Activated B cell treated with CpG ODN at 0.5 μM for 24 hours (primary cell): ENCODE results near the gene SYT1. TPM values are rescaled to one million over a fixed set of nuclear protein-coding genes. Genes with fewer than 3 reads are reported as not detected.

Experiments used
- ATAC-seq: fragments of 200-7000 bp; cut with Tn5 transposase; one replicate; pipeline ENCODE4 v1.10.0; 2021; ENCODE audit warnings: low read depth, mild to moderate bottlenecking, moderate library complexity
- CTCF ChIA-PET: fragments of 350-600 bp; sonication (Branson Sonifier 250); formaldehyde crosslinking; loops from one replicate; lab custom pipeline; 2021; ENCODE audit warnings: antibody characterized with exemption; lab: Charles Lee
- POLR2A ChIA-PET: fragments of 350-600 bp; sonication (Branson Sonifier 250); formaldehyde crosslinking; loops from one replicate; lab custom pipeline; 2021; ENCODE audit warnings: antibody characterized with exemption; lab: Charles Lee
- DNase-seq: peaks from one replicate; pipeline ENCODE4 v3.0.0; 2022
- H3K27ac Mint-ChIP-seq: one replicate; pipeline ENCODE4 v1.8.0; 2020; ENCODE audit warnings: mixed read lengths
- H3K27me3 Mint-ChIP-seq: one replicate; pipeline ENCODE4 v1.8.0; 2021; ENCODE audit warnings: mixed read lengths
- H3K36me3 Mint-ChIP-seq: one replicate; pipeline ENCODE4 v1.8.0; 2021; ENCODE audit warnings: low read depth, mixed read lengths
- H3K4me1 Mint-ChIP-seq: one replicate; pipeline ENCODE4 v1.8.0; 2021; ENCODE audit warnings: mixed read lengths
- H3K4me3 Mint-ChIP-seq: one replicate; pipeline ENCODE4 v1.8.0; 2020; ENCODE audit warnings: mild to moderate bottlenecking, mixed read lengths
- H3K9me3 Mint-ChIP-seq: one replicate; pipeline ENCODE4 v1.8.0; 2020; ENCODE audit warnings: mixed read lengths
- CTCF ChIP-seq: fragments of 200-600 bp; IDR thresholded peaks from one replicate; pipeline ENCODE4 v1.8.0; 2022; ENCODE audit warnings: antibody characterized with exemption, mild to moderate bottlenecking
- intact Hi-C: fragments of 100-400 bp; cut with micrococcal nuclease; formaldehyde crosslinking; loops from one replicate; pipeline ENCODE4 v1.15.1; 2024
- total RNA-seq: library from RNA; stranded (reverse); gene quantifications from 2 replicates; pipeline ENCODE4 v1.2.3, GENCODE V29; 2022

The SYT1 gene
- total RNA-seq, 1 donor from 2014 or later, result 0.49 TPM

- Mint-ChIP-seq H3K4me3 (no peak overlapping the region), H3K4me1 (no peaks in the 10 kb centered on the region), H3K9me3 (no peaks in the 10 kb centered on the region), H3K36me3 (no peaks in the 10 kb centered on the region), H3K27ac (no peak overlapping the region), H3K27me3 (no peaks in the 10 kb centered on the region)
- CTCF ChIA-PET, result no interaction called here
- TF ChIP-seq CTCF, result no peak
- POLR2A ChIA-PET, result no interaction called here
- intact Hi-C loops, result no loop called here
- DNase-seq (no peak), ATAC-seq (no peak)
Measured at GRCh38 chr12:79288911-79289310, 424.3 kb downstream of the SYT1 start.

- CTCF ChIA-PET, result no interaction called here
- TF ChIP-seq CTCF, result no peak
Measured at GRCh38 chr12:79291711-79292110, 427.1 kb downstream of the SYT1 start.

DNA sequence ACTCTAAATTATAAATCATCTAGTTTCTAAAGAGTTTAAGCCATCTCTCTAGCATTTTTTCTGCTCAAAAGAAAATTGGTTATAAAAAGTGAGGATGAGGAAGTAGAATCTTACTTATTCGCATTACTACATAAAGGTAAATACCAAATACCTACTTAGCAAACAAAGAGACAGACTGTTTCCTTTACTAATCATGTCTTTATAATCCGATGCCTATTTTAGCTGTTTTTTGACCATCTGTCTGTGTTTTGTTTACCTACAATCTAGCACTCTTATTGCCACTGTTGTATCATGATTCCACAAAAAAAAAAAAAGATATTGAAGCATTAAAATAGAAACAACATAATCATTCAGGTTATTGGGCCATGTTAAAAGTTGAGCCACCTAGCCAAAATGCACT, 430.0 kb downstream of the SYT1 start:
- H3K27me3 Mint-ChIP-seq, result no peaks in the 10 kb centered on the region
- H3K4me1 Mint-ChIP-seq, result no peaks in the 10 kb centered on the region
- no peaks in the 10 kb centered on the region for H3K36me3 Mint-ChIP-seq
- CTCF ChIA-PET, result interaction anchor here (0.6 kb wide), 1 partner anchor 720 kb away, joined by 3 read pairs; no protein-coding TSS in a partner anchor
- DNase-seq, result no peak
- POLR2A ChIA-PET, result no interaction called here
- H3K9me3 Mint-ChIP-seq, result no peaks in the 10 kb centered on the region
- intact Hi-C loops, result no loop called here
- no peak for TF ChIP-seq CTCF
- H3K27ac Mint-ChIP-seq, result no peak overlapping the region
- ATAC-seq, result no peak
- H3K4me3 Mint-ChIP-seq, result no peak overlapping the region

More at GRCh38 chr12:79291711-79292110, 427.1 kb downstream of the SYT1 start:
- POLR2A ChIA-PET, result no interaction called here
- no peak for DNase-seq
- no peak for ATAC-seq
- no peaks in the 10 kb centered on the region for H3K27me3 Mint-ChIP-seq
- H3K4me3 Mint-ChIP-seq, result no peak overlapping the region
- intact Hi-C loops, result no loop called here
- no peaks in the 10 kb centered on the region for H3K36me3 Mint-ChIP-seq
- H3K27ac Mint-ChIP-seq, result no peak overlapping the region
- no peaks in the 10 kb centered on the region for H3K4me1 Mint-ChIP-seq
- H3K9me3 Mint-ChIP-seq, result no peaks in the 10 kb centered on the region

GRCh38 chr12:79295572-79295971, 431.0 kb downstream of the SYT1 start:
- H3K4me1 Mint-ChIP-seq, result no peaks in the 10 kb centered on the region
- DNase-seq (no peak), ATAC-seq (no peak)
- ChIA-PET CTCF (no interaction called here), POLR2A (no interaction called here)
- no peak overlapping the region for H3K4me3 Mint-ChIP-seq
- no peak for TF ChIP-seq CTCF
- H3K9me3 Mint-ChIP-seq, result no peaks in the 10 kb centered on the region
- H3K27me3 Mint-ChIP-seq, result no peaks in the 10 kb centered on the region
- H3K36me3 Mint-ChIP-seq, result no peaks in the 10 kb centered on the region
- H3K27ac Mint-ChIP-seq, result no peak overlapping the region
- intact Hi-C loops, result no loop called here

GRCh38 chr12:79296133-79296532, 431.6 kb downstream of the SYT1 start:
- intact Hi-C loops, result no loop called here
- Mint-ChIP-seq H3K36me3 (no peaks in the 10 kb centered on the region), H3K27me3 (no peaks in the 10 kb centered on the region), H3K27ac (no peak overlapping the region), H3K9me3 (no peaks in the 10 kb centered on the region), H3K4me1 (no peaks in the 10 kb centered on the region), H3K4me3 (no peak overlapping the region)
- CTCF ChIA-PET, result no interaction called here
- DNase-seq (no peak), ATAC-seq (no peak)
- TF ChIP-seq CTCF, result no peak
- POLR2A ChIA-PET, result no interaction called here
